HL-60/S4 treated with phorbol 12-myristate 13-acetate at 8.2 ng/mL for 4 days and 3 days (cell line): ENCODE measurements around the gene TMIGD1.

Experiments used
- in situ Hi-C: fragments of 300-500 bp; cut with MboI; formaldehyde crosslinking; loops from 2 replicates; pipeline ENCODE4 v1.15.0; 2022; ENCODE audit warnings: low sequenced_read_pairs

TMIGD1 gene

DNA sequence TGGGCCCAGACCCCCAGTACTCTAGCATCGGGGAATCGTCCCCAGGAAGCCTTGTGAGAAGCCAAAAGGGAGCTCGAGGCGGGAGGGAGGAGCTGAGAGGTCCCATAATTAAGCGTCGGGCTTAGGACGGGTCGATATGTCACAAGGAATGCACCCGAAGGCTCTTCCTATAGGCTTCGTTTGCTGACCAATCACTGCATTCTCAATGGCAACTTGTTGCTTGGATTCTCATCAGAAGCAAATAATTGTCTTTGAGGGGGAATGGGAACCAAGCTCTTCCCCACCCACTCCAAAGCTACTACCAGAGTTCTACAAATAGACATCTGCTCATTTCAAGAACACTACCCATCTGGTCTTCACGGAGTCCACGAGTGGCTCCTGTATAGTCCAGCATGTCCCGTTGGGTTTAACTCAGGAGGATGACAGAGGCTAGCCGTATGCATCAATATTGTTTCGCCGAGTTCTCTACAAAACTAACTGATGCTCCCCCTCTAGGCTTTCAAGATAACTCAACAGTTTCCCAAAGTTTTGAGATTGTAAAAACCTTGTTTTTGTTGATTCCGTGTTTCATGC is 41.5 kb downstream of the TMIGD1 start:
- in situ Hi-C loops, result no loop called here

DNA sequence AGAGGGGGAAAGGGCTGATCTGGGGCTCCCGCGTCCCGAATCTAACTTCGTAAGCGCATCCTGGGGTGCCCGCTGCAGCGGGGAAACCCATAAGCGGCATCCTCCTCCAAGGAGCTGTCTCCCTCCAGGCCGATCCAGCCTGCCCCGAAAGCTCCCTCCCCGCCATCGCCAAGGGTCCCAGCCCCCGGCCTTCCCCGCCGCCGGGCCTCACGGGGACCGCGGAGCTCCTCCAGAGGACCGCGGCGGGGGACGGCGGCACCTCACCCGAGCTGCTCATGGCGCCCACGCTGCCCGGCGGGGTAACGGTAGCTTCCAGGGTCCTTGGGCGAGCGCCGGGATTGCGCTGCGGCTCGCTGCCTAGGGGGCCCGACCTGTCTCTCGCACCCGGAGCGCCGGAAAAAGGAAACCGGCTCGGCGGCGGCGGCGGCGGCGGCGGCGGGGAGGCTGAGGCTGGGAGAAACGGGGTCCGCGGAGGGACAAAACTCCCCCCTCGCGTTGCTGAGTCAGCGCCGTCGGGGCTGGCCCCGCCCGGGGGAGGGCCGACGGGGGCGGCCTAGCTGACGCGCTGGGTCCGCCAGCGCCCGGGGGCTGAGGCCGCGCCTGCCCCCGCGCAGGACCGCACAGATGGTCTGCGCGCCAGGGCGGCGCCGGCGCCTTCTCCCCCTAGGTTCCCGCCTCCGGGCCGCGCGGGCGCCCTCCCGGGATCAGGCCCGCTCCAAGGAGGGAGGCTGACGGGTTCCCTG is 42.1 kb downstream of the TMIGD1 start, which contains the start of gene BLMH:
BLMH (minus strand) TSS at position 402 of the 743 bp plus-strand sequence; CDS start at position 277, 125 bp downstream.
- in situ Hi-C loops, result no loop called here

DNA sequence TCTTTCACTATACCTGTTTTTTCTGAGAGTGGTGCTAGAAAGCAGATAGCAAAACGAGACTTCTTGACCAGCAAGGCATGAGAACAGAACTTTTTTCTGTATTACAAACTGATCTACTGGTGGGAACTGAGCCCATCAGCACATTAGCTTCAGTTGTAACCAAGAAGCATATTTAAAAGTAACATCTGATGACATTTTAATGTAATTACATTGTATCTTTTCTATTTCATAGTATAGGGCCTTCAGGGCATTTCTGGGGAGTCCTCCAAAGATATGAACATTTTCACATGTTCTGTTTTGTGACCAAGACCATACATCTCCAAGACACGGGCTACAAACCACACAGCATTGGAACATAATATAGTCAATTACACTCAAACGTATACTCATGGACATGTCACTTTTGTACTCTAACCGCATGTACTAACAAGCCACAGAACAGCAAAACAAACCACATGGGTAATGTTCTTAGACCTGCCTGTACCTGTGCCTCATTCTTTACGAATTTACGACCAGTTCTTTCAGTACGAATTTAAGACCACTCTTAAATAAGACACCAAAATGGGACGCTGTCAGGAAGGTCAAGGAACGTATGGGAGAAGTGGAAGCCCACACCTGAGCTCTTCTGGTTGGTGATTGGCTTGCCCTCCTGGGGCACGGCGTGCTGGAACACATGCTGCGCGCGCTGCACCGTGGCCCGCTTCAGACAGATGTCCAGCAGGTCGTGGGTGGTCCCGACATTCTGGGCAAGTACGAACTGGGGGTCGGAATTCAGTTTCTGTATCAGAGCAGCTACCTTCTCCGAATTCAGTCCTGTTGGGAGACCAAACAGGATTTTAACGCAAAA is 42.9 kb downstream of the TMIGD1 start:
- in situ Hi-C loops, result no loop called here

DNA sequence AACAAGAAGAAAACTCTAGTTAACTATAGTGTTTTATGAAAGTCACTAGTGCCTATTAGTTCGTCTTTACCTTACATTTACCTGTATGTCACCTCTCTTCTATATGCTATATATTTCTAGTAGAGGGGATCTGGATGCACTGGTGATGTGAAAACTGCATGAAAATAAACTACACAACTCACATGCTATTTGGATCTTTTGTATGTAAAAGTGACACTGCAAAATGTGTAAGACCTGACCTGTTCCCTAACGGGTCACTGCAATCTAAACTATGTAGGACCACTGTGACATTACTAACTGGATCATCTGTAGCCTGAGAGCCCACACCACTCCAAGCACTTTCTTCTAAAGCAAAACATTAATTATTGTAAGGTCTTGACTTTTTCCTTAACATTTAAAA is 43.8 kb downstream of the TMIGD1 start:
- in situ Hi-C loops, result no loop called here

DNA sequence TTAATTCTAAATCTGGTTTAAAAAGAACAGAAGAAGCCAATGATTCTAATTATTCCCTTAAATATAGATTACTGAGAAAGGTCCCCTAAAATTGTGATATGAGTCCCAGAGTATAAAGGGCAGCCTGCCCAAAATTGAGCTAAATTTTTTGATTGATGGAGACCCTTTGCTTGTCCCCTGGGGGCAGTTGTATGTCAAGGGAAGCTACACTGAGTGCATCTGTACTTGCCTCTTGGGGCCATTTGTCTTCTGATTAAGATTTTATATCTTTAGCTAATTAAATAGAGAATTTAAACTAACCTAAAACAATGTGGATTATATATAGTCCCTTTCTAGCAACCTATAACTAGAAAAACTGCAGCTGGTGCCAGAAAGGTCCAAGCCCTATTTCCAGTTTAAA is 54.7 kb downstream of the TMIGD1 start:
- in situ Hi-C loops, result no loop called here

DNA sequence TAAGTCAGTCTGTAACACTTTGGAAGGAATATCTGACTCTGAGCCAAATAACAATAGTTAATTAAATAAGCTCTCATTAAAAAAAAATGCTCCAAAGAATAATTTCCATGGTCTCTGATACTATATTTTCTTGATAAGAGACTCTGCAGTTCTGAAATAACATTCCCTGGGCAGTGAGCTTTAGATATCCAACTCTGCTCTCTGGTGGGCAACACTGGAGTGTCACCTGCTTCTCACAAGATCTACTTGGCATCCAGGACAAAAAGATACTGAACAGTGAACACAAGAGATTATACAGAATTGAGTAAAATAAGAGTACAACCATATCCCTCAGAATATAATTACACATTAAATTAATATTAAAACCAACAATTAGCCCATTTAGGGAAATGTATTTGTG is 55.8 kb downstream of the TMIGD1 start:
- in situ Hi-C loops, result no loop called here

DNA sequence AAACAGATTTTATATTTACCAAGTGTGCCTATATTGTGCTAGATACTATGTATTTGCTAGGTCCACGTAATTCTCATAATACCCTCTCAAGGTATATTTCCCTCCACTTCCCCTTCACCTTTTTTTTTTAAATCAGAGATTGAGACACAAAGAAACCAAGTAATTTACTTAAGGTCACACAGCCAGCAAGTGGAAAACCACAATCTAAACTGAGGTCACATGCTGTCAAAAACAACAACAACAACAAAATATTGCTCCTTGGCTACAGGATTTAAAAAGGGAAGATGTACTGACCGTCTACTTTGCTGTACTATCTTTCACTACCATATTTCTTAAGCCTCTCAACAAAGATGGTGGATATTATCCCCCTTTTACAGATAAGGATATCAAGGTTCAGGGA is 57.9 kb downstream of the TMIGD1 start:
- in situ Hi-C loops, result no loop called here

DNA sequence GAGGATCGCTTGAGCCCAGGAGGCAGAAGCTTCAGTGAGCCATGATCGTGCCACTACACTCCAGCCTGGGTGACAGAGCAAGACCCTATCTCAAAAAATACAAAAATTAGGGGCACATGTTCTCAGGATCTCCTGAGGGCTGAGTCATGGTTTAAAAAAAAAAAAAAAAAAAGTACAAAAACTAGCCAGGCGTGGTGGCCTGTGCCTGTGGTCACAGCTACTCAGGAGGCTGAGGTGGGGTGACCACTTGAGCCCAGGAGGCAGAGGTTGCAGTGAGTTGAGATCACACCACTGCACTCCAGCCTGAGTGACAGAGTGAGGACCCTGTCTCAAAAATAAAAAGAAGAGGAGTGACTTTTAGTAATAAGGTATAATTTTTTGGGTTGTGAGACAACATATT is 59.0 kb downstream of the TMIGD1 start:
- in situ Hi-C loops, result no loop called here

DNA sequence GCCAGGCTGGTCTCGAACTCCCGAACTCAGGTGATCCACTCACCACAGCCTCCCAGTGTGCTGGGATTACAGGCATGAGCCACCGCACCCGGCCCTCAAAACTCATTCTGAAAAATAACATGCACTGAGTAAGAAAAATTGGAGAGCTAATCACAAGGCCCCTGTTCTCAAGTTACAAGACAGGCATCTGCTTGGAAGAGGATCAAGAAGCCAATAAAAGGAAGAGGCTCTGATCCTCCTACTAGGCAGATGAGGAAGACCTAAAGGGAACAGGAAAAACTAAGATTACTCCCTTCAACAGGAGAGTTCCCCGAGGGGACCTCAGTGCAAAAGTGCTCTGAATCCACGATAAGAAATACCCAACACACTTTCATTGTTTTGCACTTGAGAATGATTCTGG is 60.5 kb downstream of the TMIGD1 start:
- in situ Hi-C loops, result no loop called here

DNA sequence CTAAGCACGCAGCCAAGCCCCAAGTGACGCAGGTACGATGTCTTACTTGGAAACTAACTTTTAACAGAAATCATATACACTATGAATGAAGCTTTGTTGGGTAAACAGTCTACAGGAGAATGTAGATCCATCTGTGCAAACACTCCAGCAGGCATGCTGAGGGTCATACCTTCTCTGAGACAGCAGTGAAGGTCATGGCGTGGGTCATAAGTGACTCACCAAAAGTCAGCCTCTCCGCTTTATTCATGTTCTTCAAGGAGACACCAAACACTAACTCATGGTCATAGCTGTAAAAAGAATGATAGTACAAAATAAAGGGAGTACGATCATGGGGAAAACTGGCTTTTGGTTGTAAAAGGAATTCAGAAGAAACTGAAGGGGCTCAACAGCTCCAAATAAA is 62.8 kb downstream of the TMIGD1 start:
- in situ Hi-C loops, result no loop called here

DNA sequence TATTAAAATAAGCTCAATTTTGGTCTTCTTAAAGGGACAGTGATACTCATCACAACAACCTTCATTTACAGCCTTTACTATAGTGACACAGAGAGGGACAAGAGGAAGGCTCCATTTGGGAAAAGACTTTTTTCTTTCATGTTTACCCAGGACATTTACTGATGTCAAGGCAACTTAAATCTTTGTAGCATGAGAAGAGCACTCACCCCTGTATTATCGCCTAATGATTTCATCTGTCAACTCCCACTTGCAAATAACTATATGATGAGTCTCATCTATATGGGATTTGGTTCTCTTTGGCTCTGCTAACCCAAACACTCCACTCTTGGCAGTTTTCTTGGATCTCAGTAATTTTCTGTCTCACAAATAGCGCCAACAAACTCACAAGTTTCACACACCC is 66.2 kb downstream of the TMIGD1 start:
- in situ Hi-C loops, result no loop called here
